Right lobe of liver (tissue), 6 donors: ENCODE measurements around the gene LGR5. TPM values are rescaled to one million over a fixed set of nuclear protein-coding genes. Genes with fewer than 3 reads are reported as not detected.

ENCODE experiments used
- ATAC-seq, 4 donors: fragments of 200-7000 bp; cut with Tn5 transposase; one replicate each; pipeline ENCODE4 v1.9.1; 2020; ENCODE audit warnings: mild to moderate bottlenecking in 4 of 4, moderate library complexity in 4 of 4
- DNase-seq, 3 donors: peaks; one replicate each; pipeline ENCODE4 v3.0.0-alpha.2; 2020
- H3K27ac ChIP-seq, 3 donors: fragments of 200-600 bp; one replicate each; pipeline ENCODE4 v1.8.0; 2022
- H3K27me3 ChIP-seq, 2 donors: fragments of 200-600 bp; one replicate each; pipeline ENCODE4 v1.8.0; 2022
- H3K36me3 ChIP-seq, 4 donors: fragments of 200-600 bp; sonication (generic) in 1 of 4; one replicate each; pipeline versions ENCODE4 v1.5.1 to v1.8.0; 2017 to 2022; ENCODE audit warnings: control low read depth in 1 of 4
- H3K4me1 ChIP-seq, 4 donors: fragments of 200-600 bp; sonication (generic) in 1 of 4; one replicate each; pipeline versions ENCODE4 v1.5.1 to v1.8.0; 2017 to 2022; ENCODE audit warnings: control low read depth in 1 of 4
- H3K4me3 ChIP-seq, 3 donors: fragments of 200-600 bp; one replicate each; pipeline ENCODE4 v1.8.0; 2022
- H3K9me3 ChIP-seq, 4 donors: fragments of 200-600 bp; sonication (generic) in 1 of 4; one replicate each; pipeline versions ENCODE4 v1.5.1 to v1.8.0; 2017 to 2022; ENCODE audit warnings: control low read depth in 1 of 4
- CTCF ChIP-seq, 4 donors: fragments of 200-600 bp in 3 of 4; fragments of 450-650 bp in 1 of 4; IDR thresholded peaks; one replicate each; pipeline versions ENCODE4 v1.5.1 to v1.8.0; 2016 to 2022; ENCODE audit warnings: antibody characterized with exemption in 4 of 4, mild to moderate bottlenecking in 2 of 4
- POLR2A ChIP-seq: fragments of 450-650 bp; IDR thresholded peaks from one replicate; pipeline ENCODE4 v1.6.1; 2017; ENCODE audit warnings: antibody characterized with exemption, mild to moderate bottlenecking
- WGBS: methylation state at CpG from one replicate; pipeline ENCODE4 v1.1.6; 2018; ENCODE audit warnings: low coverage, low lambda C conversion rate; ENCODE audit not compliant: insufficient coverage; ENCODE audit errors: missing lambda C conversion rate; 5-methylcytosine and 5-hydroxymethylcytosine counted together
- intact Hi-C, 2 donors: fragments of 100-400 bp; cut with DNase I; formaldehyde crosslinking; loops; one replicate each; pipeline versions ENCODE4 v1.11.2 to v1.14.1; 2022
- total RNA-seq, 6 experiments: library from RNA; depleted of rRNA in 2 of 6; stranded (reverse); fragments of >200 nt in 2 of 6; fragmentation: NEBNext Ultra II Directional in 3 of 6; extraction: Animal tissue kit (Norgen Biotek cat#: 25700) in 3 of 6; gene quantifications; one replicate each; pipeline versions ENCODE4 v1.1.0 to v1.2.4, GENCODE V29; 2016 to 2023
- donor health status: DM: no; HTN: yes; CAD: no.
- donor health status: DM: no; HTN: no; CAD: no.
- donor health status: DM: no; HTN: no; CAD: no.
- donor health status: DM: no; HTN: yes; CAD: no.
- donor health status: DM: no; HTN: yes; CAD: no.

LGR5 gene
- total RNA-seq, 6 experiments from 2014 or later: 0.11 to 0.31 (median 0.17) TPM

- TF ChIP-seq CTCF (IDR thresholded peaks at IDR 0.05): no peak
- TF ChIP-seq POLR2A: no peak
- 25% methylated on average over 1 of the region's 1 CpG for WGBS
- ATAC-seq (no peak), DNase-seq (no peak)
- H3K27me3 ChIP-seq: no peaks in the 10 kb centered on the region
- no peak overlapping the region for H3K4me3 ChIP-seq
- no peak overlapping the region for H3K27ac ChIP-seq
- peaks cover 0 to 3% (median 0%) of the 10 kb centered on the region in 4 donors for H3K9me3 ChIP-seq
- H3K36me3 ChIP-seq: no peaks in the 10 kb centered on the region
- intact Hi-C loops: no loop called here
- H3K4me1 ChIP-seq: no peaks in the 10 kb centered on the region
Observed at GRCh38 chr12:71585218-71585617, 145.6 kb downstream of the LGR5 start.

- no peak for TF ChIP-seq POLR2A
- TF ChIP-seq CTCF (IDR thresholded peaks at IDR 0.05): no peak
- Histone ChIP-seq H3K4me1 (no peaks in the 10 kb centered on the region), H3K27me3 (no peaks in the 10 kb centered on the region), H3K36me3 (no peaks in the 10 kb centered on the region), H3K4me3 (no peak overlapping the region), H3K9me3 (peaks cover 0 to 3% (median 0%) of the 10 kb centered on the region in 4 donors), H3K27ac (no peak overlapping the region)
- ATAC-seq: no peak
- WGBS: 100% methylated on average over 1 of the region's 2 CpGs
- intact Hi-C loops: no loop called here
- DNase-seq: no peak
Observed at GRCh38 chr12:71587012-71587411, 147.4 kb downstream of the LGR5 start.

GRCh38 chr12:71589478-71589881 is 149.9 kb downstream of the LGR5 start:
- intact Hi-C loops: no loop called here
- Histone ChIP-seq H3K36me3 (no peaks in the 10 kb centered on the region), H3K27me3 (no peaks in the 10 kb centered on the region), H3K4me1 (no peaks in the 10 kb centered on the region), H3K4me3 (no peak overlapping the region), H3K27ac (no peak overlapping the region), H3K9me3 (peaks cover 0 to 3% (median 0%) of the 10 kb centered on the region in 4 donors)
- TF ChIP-seq POLR2A (no peak), CTCF (IDR thresholded peaks at IDR 0.05) (no peak)
- DNase-seq (no peak), ATAC-seq (no peak)
- 84% methylated on average over 4 of the region's 4 CpGs for WGBS

- intact Hi-C loops: no loop called here
- no peaks in the 10 kb centered on the region for H3K36me3 ChIP-seq
- H3K27me3 ChIP-seq: no peaks in the 10 kb centered on the region
- no peak for DNase-seq
- peaks cover 0 to 3% (median 0%) of the 10 kb centered on the region in 4 donors for H3K9me3 ChIP-seq
- no peak for ATAC-seq
- TF ChIP-seq POLR2A (no peak), CTCF (IDR thresholded peaks at IDR 0.05) (no peak)
- no peak overlapping the region for H3K27ac ChIP-seq
- no peak overlapping the region for H3K4me3 ChIP-seq
- 33% methylated on average over 2 of the region's 2 CpGs for WGBS
- no peaks in the 10 kb centered on the region for H3K4me1 ChIP-seq
Observed at GRCh38 chr12:71591601-71592000, 152.0 kb downstream of the LGR5 start.

GRCh38 chr12:71592841-71593240 is 153.2 kb downstream of the LGR5 start:
- Histone ChIP-seq H3K27ac (no peak overlapping the region), H3K9me3 (peaks cover 0 to 3% (median 0%) of the 10 kb centered on the region in 4 donors), H3K4me1 (no peaks in the 10 kb centered on the region), H3K4me3 (no peak overlapping the region), H3K36me3 (no peaks in the 10 kb centered on the region), H3K27me3 (no peaks in the 10 kb centered on the region)
- ATAC-seq (no peak), DNase-seq (no peak)
- intact Hi-C loops: no loop called here
- 27% methylated on average over 3 of the region's 3 CpGs for WGBS
- TF ChIP-seq POLR2A (no peak), CTCF (IDR thresholded peaks at IDR 0.05) (no peak)
